ENCODE measurements around the gene CAPN11. TPM values are rescaled to one million over a fixed set of nuclear protein-coding genes. Genes with fewer than 3 reads are reported as not detected.

CAPN11 gene
- total RNA-seq, 4 donors from 2014 or later, result 0.42 TPM; not detected in 3

- H3K9me3 ChIP-seq, result no peaks in the 10 kb centered on the region
- TF ChIP-seq CTCF (IDR thresholded peaks at IDR 0.05 in 4 of 5, conservative IDR thresholded peaks at IDR 0.05 in 1 of 5) (no peak), POLR2A (IDR thresholded peaks at IDR 0.05) (no peak)
- intact Hi-C loops (cut with DNase I; ENCODE audit: low total_unique reads), result loop anchor here (5.0 kb wide), 1 partner anchor 36 kb away; no protein-coding TSS in a partner anchor
- DNase-seq, result no peak
- in situ Hi-C loops (cut with MboI; ENCODE audit: low sequenced_read_pairs in 4 of 4), result no loop called here
- H3K36me3 ChIP-seq, result peaks cover 0 to 36% of the 10 kb centered on the region in 2 donors
- ATAC-seq, result peak; percentile 42 to 68
- H3K4me1 ChIP-seq, result peaks cover 21 to 27% of the 10 kb centered on the region in 2 donors
- peak overlapping the region in 2 of 4 donors; percentile 9 to 11 for H3K4me3 ChIP-seq
- H3K27me3 ChIP-seq, result no peaks in the 10 kb centered on the region
- peak overlapping the region; percentile 1 to 59 (median 42) for H3K27ac ChIP-seq
These were observed 25.4 kb upstream of the CAPN11 start for GRCh38 chr6:44133003-44133931.

GRCh38 chr6:44133981-44134711 is 24.5 kb upstream of the CAPN11 start:
- H3K27me3 ChIP-seq, result no peaks in the 10 kb centered on the region
- DNase-seq (no peak), ATAC-seq (no peak)
- H3K36me3 ChIP-seq, result peaks cover 0 to 45% of the 10 kb centered on the region in 2 donors
- TF ChIP-seq CTCF (IDR thresholded peaks at IDR 0.05 in 4 of 5, conservative IDR thresholded peaks at IDR 0.05 in 1 of 5) (no peak), POLR2A (IDR thresholded peaks at IDR 0.05) (no peak)
- H3K9me3 ChIP-seq, result no peaks in the 10 kb centered on the region
- H3K4me1 ChIP-seq, result peaks cover 13 to 21% of the 10 kb centered on the region in 2 donors
- no peak overlapping the region for H3K4me3 ChIP-seq
- peak overlapping the region in 2 of 4 donors; percentile 55 to 59 for H3K27ac ChIP-seq
- intact Hi-C loops (cut with DNase I; ENCODE audit: low total_unique reads), result loop anchor here (5.0 kb wide), 1 partner anchor 37 kb away; no protein-coding TSS in a partner anchor
- in situ Hi-C loops (cut with MboI; ENCODE audit: low sequenced_read_pairs in 4 of 4), result no loop called here

- TF ChIP-seq CTCF (IDR thresholded peaks at IDR 0.05 in 4 of 5, conservative IDR thresholded peaks at IDR 0.05 in 1 of 5), result no peak
- no peak for TF ChIP-seq POLR2A (IDR thresholded peaks at IDR 0.05)
- intact Hi-C loops (cut with DNase I; ENCODE audit: low total_unique reads) (no loop called here), in situ Hi-C loops (cut with MboI; ENCODE audit: low sequenced_read_pairs in 4 of 4) (no loop called here)
- H3K4me3 ChIP-seq, result no peak overlapping the region
- H3K27me3 ChIP-seq, result no peaks in the 10 kb centered on the region
- H3K36me3 ChIP-seq, result peaks cover 0 to 56% of the 10 kb centered on the region in 2 donors
- ATAC-seq, result no peak
- no peaks in the 10 kb centered on the region for H3K9me3 ChIP-seq
- H3K27ac ChIP-seq, result no peak overlapping the region
- H3K4me1 ChIP-seq, result peaks cover 12 to 21% of the 10 kb centered on the region in 2 donors
- DNase-seq, result no peak
These were observed 23.4 kb upstream of the CAPN11 start for GRCh38 chr6:44135173-44135758.

- no peak overlapping the region for H3K27ac ChIP-seq
- peaks cover 12 to 21% of the 10 kb centered on the region in 2 donors for H3K4me1 ChIP-seq
- H3K9me3 ChIP-seq, result no peaks in the 10 kb centered on the region
- no peak for DNase-seq
- no peaks in the 10 kb centered on the region for H3K27me3 ChIP-seq
- H3K4me3 ChIP-seq, result no peak overlapping the region
- ATAC-seq, result no peak
- in situ Hi-C loops (cut with MboI; ENCODE audit: low sequenced_read_pairs in 4 of 4), result no loop called here
- TF ChIP-seq CTCF (IDR thresholded peaks at IDR 0.05 in 4 of 5, conservative IDR thresholded peaks at IDR 0.05 in 1 of 5) (no peak), POLR2A (IDR thresholded peaks at IDR 0.05) (no peak)
- H3K36me3 ChIP-seq, result peaks cover 0 to 62% of the 10 kb centered on the region in 2 donors
- intact Hi-C loops (cut with DNase I; ENCODE audit: low total_unique reads), result no loop called here
These were observed 22.7 kb upstream of the CAPN11 start for GRCh38 chr6:44135875-44136274.

All from gastrocnemius medialis (tissue), 4 donors.